Renal pelvis (tissue), 4 donors: ENCODE measurements around the gene BTN3A1. TPM values are rescaled to one million over a fixed set of nuclear protein-coding genes. Genes with fewer than 3 reads are reported as not detected.
A peak's percentile ranks its signal among the peaks of the same experiment; 100 is the strongest.
"Not testable (repeated sequence)": the region's sequence is repeated elsewhere in the genome, so short reads cannot be mapped to it uniquely, and the experiment has no call there.

Experiments
- DNase-seq: peaks from one replicate; pipeline ENCODE4 v3.0.0-alpha.2; 2013
- polyA plus RNA-seq, 3 donors: library from polyadenylated mRNA; unstranded; fragments of 120-200 nt; gene quantifications; one replicate each; pipeline ENCODE4 v1.2.1, GENCODE V29; 2013; ENCODE audit not compliant: insufficient read length in 3 of 3

Gene BTN3A1
- polyA plus RNA-seq, 3 donors: 17.6 to 31.5 (median 30.8) TPM

- DNase-seq: no peak
Measured at GRCh38 chr6:26439151-26440125, 37.4 kb downstream of the BTN3A1 start.

GRCh38 chr6:26440977-26441358 is 38.9 kb downstream of the BTN3A1 start:
- no peak for DNase-seq

DNA sequence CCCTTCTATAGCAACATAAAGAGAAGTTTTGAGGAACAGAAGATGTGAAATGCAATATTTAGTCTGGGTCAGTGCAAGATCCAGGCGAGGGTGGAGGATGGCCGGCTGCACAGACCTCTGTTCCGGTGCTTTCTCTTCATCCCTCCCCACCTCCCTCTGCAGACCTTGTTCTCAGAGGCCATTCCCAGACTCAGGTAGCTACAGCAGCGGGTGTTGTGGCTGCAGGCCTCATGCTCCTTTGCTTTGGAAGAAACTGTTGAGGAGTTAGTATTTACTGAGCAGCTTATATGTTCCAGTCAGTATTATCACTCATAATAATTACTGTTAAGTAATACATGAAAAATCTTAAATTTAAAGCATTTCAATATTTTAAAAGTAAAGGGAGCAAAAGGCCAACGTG is 39.9 kb downstream of the BTN3A1 start:
- DNase-seq: no peak

- DNase-seq: no peak
Measured at GRCh38 chr6:26445934-26446667, 44.0 kb downstream of the BTN3A1 start.

GRCh38 chr6:26447257-26447656 is 45.2 kb downstream of the BTN3A1 start:
- no peak for DNase-seq

DNA sequence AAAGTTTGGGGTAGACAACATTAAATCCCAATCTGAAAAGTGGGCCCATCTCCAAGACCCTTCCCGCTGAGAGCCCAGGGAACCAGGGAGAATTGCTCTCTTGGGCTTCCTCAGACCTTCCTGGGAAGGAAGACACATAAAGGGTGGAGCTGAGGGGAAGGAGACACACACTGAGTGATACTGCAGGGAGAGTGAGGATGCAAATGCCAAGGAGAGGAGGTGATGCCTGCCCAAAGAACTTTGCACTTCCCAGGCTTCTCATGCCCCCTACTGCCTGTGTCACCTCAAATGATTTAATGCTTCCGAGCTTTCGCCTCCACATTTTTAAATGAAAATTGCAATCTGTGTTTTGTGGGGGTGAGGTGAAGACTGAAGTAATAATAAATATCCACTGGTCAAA is 48.2 kb downstream of the BTN3A1 start:
- no peak for DNase-seq

- no peak for DNase-seq
Measured at GRCh38 chr6:26452631-26453235, 50.7 kb downstream of the BTN3A1 start.

- DNase-seq: no peak
Measured at GRCh38 chr6:26454631-26455030, 52.6 kb downstream of the BTN3A1 start.

DNA sequence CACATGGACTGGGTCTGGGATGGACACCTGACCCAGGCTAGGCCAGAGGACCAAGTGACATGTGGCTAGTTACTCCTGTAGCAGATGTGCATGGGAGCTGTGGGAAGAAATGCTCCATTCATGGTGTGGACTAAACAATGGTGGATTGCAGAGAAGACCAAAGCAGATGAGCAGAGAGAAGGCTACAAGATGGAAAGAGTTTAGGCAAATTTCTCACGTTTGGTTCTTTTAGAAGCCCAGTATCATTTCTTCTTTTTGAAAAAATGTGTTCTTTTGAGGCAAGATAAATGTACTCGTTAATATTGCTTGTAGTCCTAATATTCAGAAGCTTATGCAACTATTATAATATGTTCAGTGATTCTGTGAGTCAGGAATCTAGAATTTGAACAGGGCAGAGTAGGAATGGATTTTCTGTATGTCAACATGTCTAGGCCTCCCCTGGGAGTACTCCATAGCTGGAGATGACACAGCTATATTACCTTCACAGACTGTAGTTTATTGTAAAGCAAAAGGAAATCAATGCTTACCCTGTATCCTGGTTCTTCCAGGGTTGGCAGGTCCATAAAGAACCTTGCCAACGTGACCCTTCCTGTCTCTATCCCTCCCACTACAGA is 53.4 kb downstream of the BTN3A1 start:
- no peak for DNase-seq

DNA sequence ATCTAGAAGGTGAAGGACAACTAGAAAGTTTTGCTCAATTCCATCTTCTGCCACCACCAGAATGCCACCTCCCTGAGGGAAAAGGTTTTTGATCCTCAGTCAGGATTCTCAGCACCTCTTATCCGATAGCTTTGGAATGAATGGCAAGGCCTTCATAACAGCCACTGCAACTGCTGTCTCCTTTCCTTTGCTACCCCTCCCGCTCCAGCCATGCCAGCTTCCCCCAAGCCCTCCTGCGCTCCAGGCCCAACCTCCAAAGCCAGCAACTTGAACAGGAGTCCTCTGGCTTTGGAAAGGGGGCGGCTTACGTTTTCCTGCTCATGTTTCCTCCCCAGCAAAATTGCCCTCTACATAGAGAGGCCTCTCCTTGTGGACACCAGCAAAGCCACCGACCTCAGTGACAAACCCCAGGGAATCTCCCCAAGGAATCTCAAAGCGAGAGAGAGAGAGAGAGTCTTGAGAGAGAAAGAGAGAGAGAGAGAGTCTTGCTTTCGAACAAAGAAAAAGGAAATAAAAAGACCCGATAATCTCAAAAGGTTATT is 55.3 kb downstream of the BTN3A1 start:
- no peak for DNase-seq

- peak; percentile 95 for DNase-seq
Measured at GRCh38 chr6:26457806-26458688, 56.0 kb downstream of the BTN3A1 start, which contains the start of gene BTN2A1. Gene BTN2A1 (plus strand): TSS chr6:26457955. CDS start chr6:26458637, 682 bp downstream.

DNA sequence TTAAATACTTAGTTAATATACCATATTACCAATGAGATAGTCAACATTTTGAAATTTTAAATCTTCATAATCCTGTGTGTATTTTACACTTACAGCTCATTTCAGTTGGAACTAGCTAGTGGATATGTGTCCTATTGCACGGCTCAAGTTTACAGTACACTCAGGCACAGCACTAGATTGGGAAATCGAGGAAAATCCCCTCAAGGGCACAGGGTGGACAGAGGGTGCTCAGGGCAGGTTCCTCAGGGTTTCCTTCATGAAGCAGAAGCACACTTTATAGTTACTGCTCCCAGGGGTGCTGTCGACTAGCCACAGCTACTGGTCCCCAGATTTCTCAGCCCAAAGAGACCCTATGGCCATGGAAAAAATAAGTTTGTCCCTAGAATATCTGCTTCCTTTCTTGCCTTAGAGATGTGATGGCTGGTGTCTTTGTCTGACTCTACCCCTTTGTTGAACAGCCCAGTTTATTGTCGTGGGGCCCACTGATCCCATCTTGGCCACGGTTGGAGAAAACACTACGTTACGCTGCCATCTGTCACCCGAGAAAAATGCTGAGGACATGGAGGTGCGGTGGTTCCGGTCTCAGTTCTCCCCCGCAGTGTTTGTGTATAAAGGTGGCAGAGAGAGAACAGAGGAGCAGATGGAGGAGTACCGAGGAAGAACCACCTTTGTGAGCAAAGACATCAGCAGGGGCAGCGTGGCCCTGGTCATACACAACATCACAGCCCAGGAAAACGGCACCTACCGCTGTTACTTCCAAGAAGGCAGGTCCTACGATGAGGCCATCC is 57.1 kb downstream of the BTN3A1 start:
- no peak for DNase-seq

DNA sequence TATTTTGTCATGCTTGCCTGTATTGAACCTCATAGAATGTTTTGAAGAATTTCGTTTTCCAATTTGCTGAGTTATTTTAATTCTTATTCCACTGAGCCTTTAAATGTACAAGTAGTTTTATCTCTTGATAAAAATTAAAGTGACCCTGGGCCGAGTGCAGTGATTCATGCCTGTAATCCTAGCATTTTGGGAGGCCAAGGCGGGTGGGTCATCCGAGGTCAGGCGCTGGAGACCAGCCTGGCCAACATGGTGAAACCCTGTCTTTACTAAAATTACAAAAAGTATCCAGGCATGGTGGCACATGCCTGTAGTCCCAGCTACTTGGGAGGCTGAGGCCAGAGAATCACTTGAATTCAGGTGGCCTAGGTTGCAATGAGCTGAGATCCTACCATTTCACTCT is 59.3 kb downstream of the BTN3A1 start:
- DNase-seq: not testable (repeated sequence)

GRCh38 chr6:26464014-26464413 is 61.9 kb downstream of the BTN3A1 start:
- no peak for DNase-seq

GRCh38 chr6:26464416-26465131 is 62.5 kb downstream of the BTN3A1 start:
- DNase-seq: no peak
